Left kidney (tissue), 2 donors: ENCODE data around the gene PEA15. TPM values are rescaled to one million over a fixed set of nuclear protein-coding genes. Genes with fewer than 3 reads are reported as not detected.

Experiments used
- DNase-seq: peaks from one replicate; pipeline ENCODE4 v3.0.0-alpha.2; 2013
- polyA plus RNA-seq: library from polyadenylated mRNA; unstranded; fragments of 120-200 nt; gene quantifications from one replicate; pipeline ENCODE4 v1.2.1, GENCODE V29; 2013; ENCODE audit not compliant: insufficient read length

Gene PEA15
- polyA plus RNA-seq, 1 donor, result 98.5 TPM

- no peak for DNase-seq
These were observed 28.0 kb upstream of the PEA15 start for GRCh38 chr1:160177231-160177630.

- DNase-seq, result no peak
These were observed 27.5 kb upstream of the PEA15 start for GRCh38 chr1:160177667-160178066.

GRCh38 chr1:160178731-160179130 is 26.5 kb upstream of the PEA15 start:
- no peak for DNase-seq

GRCh38 chr1:160179336-160179735 is 25.8 kb upstream of the PEA15 start:
- DNase-seq, result no peak

- DNase-seq, result no peak
These were observed 18.9 kb upstream of the PEA15 start for GRCh38 chr1:160186246-160186645.

GRCh38 chr1:160186729-160187128 is 18.5 kb upstream of the PEA15 start:
- no peak for DNase-seq

GRCh38 chr1:160187407-160187806 is 17.8 kb upstream of the PEA15 start:
- DNase-seq, result no peak

- no peak for DNase-seq
These were observed 16.8 kb upstream of the PEA15 start for GRCh38 chr1:160188341-160188740.

- DNase-seq, result no peak
These were observed 15.2 kb upstream of the PEA15 start, which contains the start of gene CASQ1 for GRCh38 chr1:160189649-160190625. CASQ1 (plus strand) TSS chr1:160190575; CDS start chr1:160190752, 177 bp downstream.

- DNase-seq, result no peak
These were observed 13.4 kb upstream of the PEA15 start for GRCh38 chr1:160191756-160192155.

- no peak for DNase-seq
These were observed 12.9 kb upstream of the PEA15 start for GRCh38 chr1:160192234-160192633.

- DNase-seq, result peak; percentile 89
These were observed 11.9 kb upstream of the PEA15 start for GRCh38 chr1:160193091-160193819.

- no peak for DNase-seq
These were observed 11.1 kb upstream of the PEA15 start for GRCh38 chr1:160193832-160194736.

- DNase-seq, result no peak
These were observed 10.5 kb upstream of the PEA15 start for GRCh38 chr1:160194737-160195059.

- no peak for DNase-seq
These were observed 9.0 kb upstream of the PEA15 start for GRCh38 chr1:160196143-160196542.

- no peak for DNase-seq
These were observed 8.0 kb upstream of the PEA15 start for GRCh38 chr1:160197231-160197630.

GRCh38 chr1:160200786-160201185 is 4.4 kb upstream of the PEA15 start:
- DNase-seq, result no peak

GRCh38 chr1:160204526-160205241 is 500 bp upstream of the PEA15 start:
- no peak for DNase-seq

- DNase-seq, result no peak
These were observed 829 bp downstream of the PEA15 start for GRCh38 chr1:160206036-160206389.

- no peak for DNase-seq
These were observed 1.4 kb downstream of the PEA15 start for GRCh38 chr1:160206421-160207117.

- no peak for DNase-seq
These were observed 2.0 kb downstream of the PEA15 start for GRCh38 chr1:160207118-160207650.
